CD4-positive, alpha-beta T cell treated with Interleukin-1 beta for 1 hour (primary cell): ENCODE results near the gene BAHD1.

Experiments used
- DNase-seq, 2 donors: peaks; one replicate each; pipeline ENCODE4 v3.0.0-alpha.2; 2020 to 2022

BAHD1 gene

GRCh38 chr15:40445421-40445922 lies 4.7 kb downstream of the BAHD1 start:
- DNase-seq, result no peak

DNA sequence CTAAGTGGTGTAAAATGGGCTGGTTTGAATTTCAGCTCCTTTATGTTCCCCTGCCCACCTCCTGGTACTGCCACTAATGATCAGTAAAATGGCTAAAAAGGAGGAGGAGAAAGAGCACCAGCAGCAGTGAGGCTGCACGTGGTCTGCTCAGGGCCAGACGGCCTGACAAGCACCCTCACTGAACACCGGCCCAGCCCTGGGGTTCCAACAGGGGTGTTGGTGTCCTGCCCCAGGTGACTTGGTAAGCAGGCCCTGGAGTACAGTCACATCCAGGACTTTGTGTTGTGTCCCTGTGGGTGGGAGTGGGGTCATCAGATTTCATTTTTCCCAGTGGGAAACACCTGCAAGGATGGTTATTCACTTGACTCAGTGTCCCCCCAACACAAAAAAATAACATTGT lies 5.4 kb downstream of the BAHD1 start:
- no peak for DNase-seq

- DNase-seq, result no peak
Observed at GRCh38 chr15:40448354-40448753, 7.6 kb downstream of the BAHD1 start.

DNA sequence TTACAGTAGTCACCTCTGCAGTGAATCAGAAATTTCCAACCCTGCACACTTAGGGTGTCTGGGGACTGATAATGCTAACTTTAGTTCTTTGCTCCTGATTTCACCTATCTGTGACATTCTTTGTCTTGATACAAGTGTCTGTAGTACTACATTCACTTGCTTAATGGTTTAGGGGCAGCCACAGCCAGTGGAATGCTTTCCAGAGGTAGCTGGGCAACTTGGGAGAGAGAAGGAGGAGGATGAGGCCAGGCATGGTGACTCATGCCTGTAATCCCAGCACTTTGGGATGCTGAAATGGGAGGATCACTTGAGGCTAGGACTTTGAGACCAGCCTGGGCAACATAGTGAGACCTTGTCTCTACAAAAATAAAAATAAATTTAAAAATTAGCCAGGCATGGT lies 8.5 kb downstream of the BAHD1 start:
- DNase-seq, result no peak

DNA sequence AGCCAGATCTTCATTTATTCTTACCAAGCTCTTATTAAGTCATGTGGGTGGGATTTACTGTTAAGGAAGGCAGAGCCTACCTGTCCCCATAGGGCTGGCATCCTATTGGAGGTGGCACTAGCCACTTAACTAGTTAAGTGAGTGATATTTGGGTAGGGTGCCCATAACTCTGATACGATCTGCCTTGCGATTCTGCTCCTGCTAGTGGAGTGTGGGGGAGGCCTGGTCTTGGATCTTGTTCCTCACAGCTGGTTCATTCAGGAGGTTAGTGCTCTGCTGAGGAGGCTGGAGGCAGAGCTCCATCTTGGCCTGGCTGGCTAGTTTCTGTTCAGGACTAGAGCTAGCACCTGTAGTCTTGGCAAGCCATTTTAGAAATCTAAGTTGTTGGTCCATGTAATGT lies 9.3 kb downstream of the BAHD1 start:
- DNase-seq, result no peak

- no peak for DNase-seq
Observed at GRCh38 chr15:40451527-40452158, 10.9 kb downstream of the BAHD1 start.

GRCh38 chr15:40452296-40453090 lies 11.7 kb downstream of the BAHD1 start:
- DNase-seq, result no peak

GRCh38 chr15:40453941-40454340 lies 13.2 kb downstream of the BAHD1 start:
- DNase-seq, result peak; percentile 31 to 34

GRCh38 chr15:40454904-40455391 lies 14.2 kb downstream of the BAHD1 start:
- DNase-seq, result no peak

DNA sequence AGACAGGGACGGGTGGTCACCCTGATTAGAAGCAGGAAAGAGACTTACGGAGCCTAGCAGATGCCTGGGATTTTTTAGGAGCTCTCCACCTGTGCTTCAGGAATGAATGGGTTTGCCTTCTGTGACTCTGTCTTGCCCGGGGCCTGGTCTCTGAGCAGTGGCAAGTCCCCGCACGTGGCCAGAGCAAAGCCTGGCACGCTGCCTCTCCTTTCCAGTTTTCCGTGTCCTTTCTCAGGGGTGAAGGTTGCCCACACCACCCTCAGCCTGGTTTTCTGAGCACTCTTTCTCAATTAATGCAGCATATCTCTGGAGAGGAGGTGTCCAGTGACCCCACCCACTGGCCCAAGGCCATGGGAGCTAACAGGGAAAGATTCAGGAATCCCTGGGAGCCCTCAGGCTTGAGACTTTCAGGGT lies 15.6 kb downstream of the BAHD1 start:
- DNase-seq, result no peak

GRCh38 chr15:40456738-40457137 lies 16.0 kb downstream of the BAHD1 start:
- DNase-seq, result no peak

GRCh38 chr15:40458495-40459371 lies 18.0 kb downstream of the BAHD1 start:
- no peak for DNase-seq

DNA sequence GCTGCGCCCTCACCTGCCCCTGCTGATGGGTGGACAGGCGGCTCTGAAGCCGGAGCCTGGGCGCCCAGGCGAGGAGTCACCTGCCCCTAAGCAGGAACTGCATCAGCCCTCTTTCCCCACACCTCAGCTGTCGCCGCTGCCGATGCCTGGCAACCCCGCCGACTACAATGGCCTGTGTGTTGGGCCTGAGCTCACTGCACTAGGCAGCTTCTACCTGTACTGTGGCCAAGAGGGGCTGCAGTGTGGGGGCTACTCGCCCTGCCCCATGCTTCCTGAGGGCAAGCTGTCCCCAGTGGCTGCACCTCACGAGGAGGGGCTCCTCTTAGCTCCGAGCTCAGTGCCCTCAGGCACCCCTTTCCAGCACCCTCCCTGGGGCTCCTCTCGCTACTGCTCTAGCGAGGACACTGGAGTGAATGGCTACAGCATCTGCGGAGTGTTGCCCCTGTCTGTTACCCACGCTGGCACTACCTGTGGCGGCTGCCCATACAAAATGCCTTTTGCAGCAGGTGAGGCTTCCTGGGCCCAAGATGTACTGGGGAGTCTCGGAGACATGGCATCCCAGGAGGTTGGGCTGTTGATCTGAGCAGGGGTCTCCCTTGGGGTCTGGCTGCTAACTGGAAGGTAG lies 18.8 kb downstream of the BAHD1 start:
- no peak for DNase-seq

GRCh38 chr15:40460404-40460803 lies 19.7 kb downstream of the BAHD1 start:
- DNase-seq, result no peak

DNA sequence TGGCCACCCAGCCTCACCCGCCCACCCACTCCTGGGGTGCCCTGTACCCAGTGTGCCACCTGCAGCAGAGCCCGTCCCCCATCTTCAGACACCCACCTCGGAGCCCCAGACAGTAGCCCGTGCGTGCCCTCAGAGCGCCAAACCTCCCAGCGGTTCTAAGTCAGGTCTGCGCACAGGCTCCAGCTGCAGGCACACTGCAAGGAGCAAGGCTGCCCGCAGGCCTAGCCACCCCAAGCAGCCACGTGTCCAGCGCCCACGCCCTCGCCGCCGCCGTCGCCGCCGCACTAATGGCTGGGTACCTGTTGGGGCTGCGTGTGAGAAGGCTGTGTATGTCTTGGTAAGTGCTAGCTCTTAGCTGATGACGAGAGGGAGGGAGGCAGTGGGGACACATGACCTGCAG lies 21.2 kb downstream of the BAHD1 start:
- DNase-seq, result no peak

- DNase-seq, result no peak
Observed at GRCh38 chr15:40463279-40463678, 22.5 kb downstream of the BAHD1 start.

GRCh38 chr15:40463886-40464545 lies 23.3 kb downstream of the BAHD1 start:
- no peak for DNase-seq

DNA sequence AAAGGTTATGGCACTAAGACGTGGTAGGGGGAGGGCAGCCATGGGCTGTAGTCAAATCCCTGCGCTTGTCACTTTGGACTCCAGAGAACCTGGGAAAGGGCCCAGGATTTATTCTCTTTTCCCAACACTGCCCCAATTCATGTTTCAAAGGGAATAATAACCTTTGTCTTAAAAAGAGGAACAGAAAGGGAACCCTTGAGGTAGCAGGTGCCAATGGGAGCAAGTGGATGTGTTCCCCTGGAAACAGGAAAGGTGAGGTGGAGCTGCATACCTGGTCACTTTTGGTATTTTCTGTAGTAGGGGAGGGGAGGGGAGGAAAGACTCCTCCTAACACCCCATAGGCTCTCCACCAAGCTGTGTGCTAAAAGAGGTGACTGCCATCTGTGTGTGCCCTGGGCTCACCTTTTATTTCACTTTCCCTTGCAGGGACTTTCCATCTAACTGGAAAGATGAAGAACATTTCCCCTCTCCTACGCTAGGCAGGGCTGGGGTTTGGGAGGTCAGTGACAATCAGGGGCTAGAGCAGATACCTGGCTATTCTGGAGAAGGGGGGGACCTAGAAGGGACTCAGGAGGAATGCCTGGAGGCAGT lies 23.9 kb downstream of the BAHD1 start:
- DNase-seq, result no peak

- no peak for DNase-seq
Observed at GRCh38 chr15:40465939-40466338, 25.2 kb downstream of the BAHD1 start.

DNA sequence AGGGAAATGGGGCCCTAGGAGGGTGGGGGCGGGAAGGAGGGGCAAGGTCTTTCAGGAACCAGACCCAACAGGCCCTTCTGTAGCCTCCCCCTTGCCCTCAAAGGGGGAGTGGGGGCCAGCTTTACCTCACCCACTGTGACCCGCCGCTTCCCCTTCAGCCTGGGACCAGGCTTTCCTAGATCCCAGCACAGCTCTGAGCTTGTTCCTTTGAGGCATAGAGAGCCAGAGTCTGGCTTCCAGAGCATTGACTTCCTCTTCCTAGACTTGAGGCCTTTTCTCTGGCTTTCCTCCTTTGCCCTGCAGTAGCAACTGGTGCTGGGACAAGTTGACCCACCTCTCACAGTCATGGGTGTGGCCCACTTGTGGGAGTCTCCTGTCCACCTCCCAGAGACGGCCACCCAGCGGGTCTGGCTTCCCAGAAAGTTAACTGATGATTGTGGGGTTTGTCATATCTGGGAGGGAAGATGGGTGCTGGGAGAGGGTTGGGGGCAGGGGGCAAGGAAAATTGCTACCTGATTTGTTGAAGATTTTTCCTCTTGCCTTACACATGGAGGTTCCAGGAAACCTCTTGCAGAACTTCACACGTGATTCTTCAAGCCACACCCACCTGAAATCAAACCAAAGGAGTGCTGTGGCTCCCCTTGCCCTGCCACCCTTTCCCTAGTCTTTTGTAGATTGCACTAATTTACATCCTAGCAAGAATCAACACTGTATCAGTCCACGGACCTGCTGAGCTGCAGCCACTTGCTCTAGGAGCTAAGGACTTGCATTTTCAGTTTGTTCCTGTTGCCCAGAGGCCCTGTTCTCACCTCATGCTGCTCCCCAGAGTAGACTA lies 25.9 kb downstream of the BAHD1 start:
- DNase-seq, result no peak

DNA sequence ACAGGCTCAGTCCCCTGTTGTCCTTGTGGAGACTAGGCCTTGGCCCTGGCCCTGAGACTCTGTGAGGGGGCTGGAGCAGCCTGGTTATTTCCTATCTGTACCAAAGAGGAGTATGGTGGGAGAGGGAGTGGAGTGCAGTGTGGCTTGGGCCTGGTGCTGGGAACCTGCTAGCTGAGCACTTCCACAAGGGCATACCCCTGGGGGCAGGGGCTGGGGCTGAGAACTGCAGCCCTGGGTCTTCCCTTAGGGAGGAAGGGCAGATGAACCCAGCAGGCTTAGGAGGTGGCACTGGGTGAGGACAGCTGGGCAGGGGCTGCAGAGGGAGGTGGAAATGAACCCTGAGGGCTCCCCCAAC lies 26.5 kb downstream of the BAHD1 start:
- DNase-seq, result no peak
